ENCODE data around the gene RMND5A. TPM values are rescaled to one million over a fixed set of nuclear protein-coding genes. Genes with fewer than 3 reads are reported as not detected.

The RMND5A gene
- total RNA-seq, 1 experiment from 2014 or later, result 59.9 TPM

GRCh38 chr2:86790676-86791572 lies 70.8 kb downstream of the RMND5A start, which contains the start of gene CD8A:
Gene CD8A (minus strand): TSS chr2:86790913. CDS start chr2:86790825, 88 bp downstream.
- H3K27me3 ChIP-seq (replicated peaks; ENCODE audit: control insufficient read depth, insufficient read depth, low read length), result no peaks in the 10 kb centered on the region
- ChIA-PET CTCF (interaction anchor here (0.6 kb wide), 1 partner anchor 16 kb away, joined by 5 read pairs; no protein-coding TSS in a partner anchor), POLR2A (no interaction called here)
- intact Hi-C loops (cut with micrococcal nuclease; ENCODE audit: unreplicated experiment), result no loop called here
- H3K4me1 ChIP-seq, result no peaks in the 10 kb centered on the region
- Mint-ChIP-seq H3K9me3 (ENCODE audit: unreplicated experiment) (peaks cover 17% of the 10 kb centered on the region), H3K4me1 (ENCODE audit: low read depth, unreplicated experiment) (no peaks in the 10 kb centered on the region), H3K4me3 (ENCODE audit: unreplicated experiment) (peak within 1 kb of the TSS; percentile 23), H3K36me3 (ENCODE audit: insufficient read depth, unreplicated experiment) (no peaks in the 10 kb centered on the region), H3K27me3 (ENCODE audit: insufficient read depth, unreplicated experiment) (no peaks in the 10 kb centered on the region), H3K27ac (ENCODE audit: unreplicated experiment) (no peak within 1 kb of the TSS)
- BruUV-seq (replicated peaks), result no TSS peak
- no peak for DNase-seq
- TF ChIP-seq, protein P1, sequence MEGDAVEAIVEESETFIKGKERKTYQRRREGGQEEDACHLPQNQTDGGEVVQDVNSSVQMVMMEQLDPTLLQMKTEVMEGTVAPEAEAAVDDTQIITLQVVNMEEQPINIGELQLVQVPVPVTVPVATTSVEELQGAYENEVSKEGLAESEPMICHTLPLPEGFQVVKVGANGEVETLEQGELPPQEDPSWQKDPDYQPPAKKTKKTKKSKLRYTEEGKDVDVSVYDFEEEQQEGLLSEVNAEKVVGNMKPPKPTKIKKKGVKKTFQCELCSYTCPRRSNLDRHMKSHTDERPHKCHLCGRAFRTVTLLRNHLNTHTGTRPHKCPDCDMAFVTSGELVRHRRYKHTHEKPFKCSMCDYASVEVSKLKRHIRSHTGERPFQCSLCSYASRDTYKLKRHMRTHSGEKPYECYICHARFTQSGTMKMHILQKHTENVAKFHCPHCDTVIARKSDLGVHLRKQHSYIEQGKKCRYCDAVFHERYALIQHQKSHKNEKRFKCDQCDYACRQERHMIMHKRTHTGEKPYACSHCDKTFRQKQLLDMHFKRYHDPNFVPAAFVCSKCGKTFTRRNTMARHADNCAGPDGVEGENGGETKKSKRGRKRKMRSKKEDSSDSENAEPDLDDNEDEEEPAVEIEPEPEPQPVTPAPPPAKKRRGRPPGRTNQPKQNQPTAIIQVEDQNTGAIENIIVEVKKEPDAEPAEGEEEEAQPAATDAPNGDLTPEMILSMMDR (IDR thresholded peaks at IDR 0.05; ENCODE audit: insufficient read depth in 1 of 2, low read depth in 1 of 2, low read length in 1 of 2, severe bottlenecking in 1 of 2, unreplicated experiment in 1 of 2), result no peak
- H3K9me3 ChIP-seq, result 0 out of 2 replicates have a peak, but pooled peaks cover 3% of the 10 kb centered on the region
- no peaks in the 10 kb centered on the region for H3K36me3 ChIP-seq (ENCODE audit: control insufficient read depth, insufficient read depth, low read length)
- H3K4me3 ChIP-seq (ENCODE audit: low read depth, low read length), result peak within 1 kb of the TSS; percentile 25

GRCh38 chr2:86791573-86791972 lies 71.5 kb downstream of the RMND5A start:
- no TSS peak for BruUV-seq (replicated peaks)
- Histone ChIP-seq H3K4me3 (ENCODE audit: low read depth, low read length) (no peak overlapping the region), H3K27me3 (replicated peaks; ENCODE audit: control insufficient read depth, insufficient read depth, low read length) (no peaks in the 10 kb centered on the region), H3K4me1 (no peaks in the 10 kb centered on the region), H3K36me3 (ENCODE audit: control insufficient read depth, insufficient read depth, low read length) (no peaks in the 10 kb centered on the region), H3K9me3 (peaks cover 7% of the 10 kb centered on the region; the same call in 1 of the 2 replicates)
- Mint-ChIP-seq H3K27me3 (ENCODE audit: insufficient read depth, unreplicated experiment) (no peaks in the 10 kb centered on the region), H3K4me1 (ENCODE audit: low read depth, unreplicated experiment) (no peaks in the 10 kb centered on the region), H3K4me3 (ENCODE audit: unreplicated experiment) (peak overlapping the region; percentile 23), H3K27ac (ENCODE audit: unreplicated experiment) (no peak overlapping the region), H3K9me3 (ENCODE audit: unreplicated experiment) (peaks cover 23% of the 10 kb centered on the region), H3K36me3 (ENCODE audit: insufficient read depth, unreplicated experiment) (no peaks in the 10 kb centered on the region)
- ChIA-PET CTCF (no interaction called here), POLR2A (no interaction called here)
- TF ChIP-seq, protein P1 (IDR thresholded peaks at IDR 0.05; ENCODE audit: insufficient read depth in 1 of 2, low read depth in 1 of 2, low read length in 1 of 2, severe bottlenecking in 1 of 2, unreplicated experiment in 1 of 2), result no peak
- no peak for DNase-seq
- intact Hi-C loops (cut with micrococcal nuclease; ENCODE audit: unreplicated experiment), result no loop called here

DNA sequence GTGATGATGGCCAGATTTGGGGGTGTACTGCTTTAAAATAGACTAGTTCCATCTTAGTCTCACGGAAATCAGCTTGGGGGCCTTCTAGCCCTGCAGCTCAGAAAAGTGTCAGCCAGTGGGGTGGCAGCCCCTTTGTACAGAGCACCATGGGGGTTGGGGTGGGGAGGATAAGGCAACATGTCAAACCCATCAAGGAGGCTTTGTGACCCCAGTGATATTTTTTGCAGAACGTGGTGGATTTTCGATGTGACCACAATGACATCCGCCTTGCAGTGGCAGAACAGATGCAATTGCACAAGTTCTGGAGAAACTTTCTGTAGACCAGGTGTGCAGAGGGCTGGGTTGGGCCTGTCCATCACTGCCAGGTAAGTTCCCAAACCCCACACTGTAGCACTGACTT lies 73.7 kb downstream of the RMND5A start:
- intact Hi-C loops (cut with micrococcal nuclease; ENCODE audit: unreplicated experiment), result no loop called here
- Mint-ChIP-seq H3K4me3 (ENCODE audit: unreplicated experiment) (no peak overlapping the region), H3K27ac (ENCODE audit: unreplicated experiment) (no peak overlapping the region), H3K4me1 (ENCODE audit: low read depth, unreplicated experiment) (no peaks in the 10 kb centered on the region), H3K27me3 (ENCODE audit: insufficient read depth, unreplicated experiment) (no peaks in the 10 kb centered on the region), H3K36me3 (ENCODE audit: insufficient read depth, unreplicated experiment) (no peaks in the 10 kb centered on the region), H3K9me3 (ENCODE audit: unreplicated experiment) (peaks cover 34% of the 10 kb centered on the region)
- no peaks in the 10 kb centered on the region for H3K27me3 ChIP-seq (replicated peaks; ENCODE audit: control insufficient read depth, insufficient read depth, low read length)
- ChIA-PET CTCF (no interaction called here), POLR2A (no interaction called here)
- H3K4me1 ChIP-seq, result no peaks in the 10 kb centered on the region
- H3K36me3 ChIP-seq (ENCODE audit: control insufficient read depth, insufficient read depth, low read length), result no peaks in the 10 kb centered on the region
- peaks cover 11% of the 10 kb centered on the region for H3K9me3 ChIP-seq
- no TSS peak for BruUV-seq (replicated peaks)
- TF ChIP-seq, protein P1 (IDR thresholded peaks at IDR 0.05; ENCODE audit: insufficient read depth in 1 of 2, low read depth in 1 of 2, low read length in 1 of 2, severe bottlenecking in 1 of 2, unreplicated experiment in 1 of 2), result no peak
- no peak overlapping the region for H3K4me3 ChIP-seq (ENCODE audit: low read depth, low read length)
- no peak for DNase-seq

All from Caco-2 (cell line).